ENCODE measurements around the gene HOMER2.

HOMER2 gene

GRCh38 chr15:82809308-82810060 is 143.0 kb downstream of the HOMER2 start, which contains the start of gene WHAMM:
TSS of gene WHAMM (plus strand) at chr15:82809628. CDS start at chr15:82809727, 99 bp downstream.
- TF ChIP-seq, protein P1, sequence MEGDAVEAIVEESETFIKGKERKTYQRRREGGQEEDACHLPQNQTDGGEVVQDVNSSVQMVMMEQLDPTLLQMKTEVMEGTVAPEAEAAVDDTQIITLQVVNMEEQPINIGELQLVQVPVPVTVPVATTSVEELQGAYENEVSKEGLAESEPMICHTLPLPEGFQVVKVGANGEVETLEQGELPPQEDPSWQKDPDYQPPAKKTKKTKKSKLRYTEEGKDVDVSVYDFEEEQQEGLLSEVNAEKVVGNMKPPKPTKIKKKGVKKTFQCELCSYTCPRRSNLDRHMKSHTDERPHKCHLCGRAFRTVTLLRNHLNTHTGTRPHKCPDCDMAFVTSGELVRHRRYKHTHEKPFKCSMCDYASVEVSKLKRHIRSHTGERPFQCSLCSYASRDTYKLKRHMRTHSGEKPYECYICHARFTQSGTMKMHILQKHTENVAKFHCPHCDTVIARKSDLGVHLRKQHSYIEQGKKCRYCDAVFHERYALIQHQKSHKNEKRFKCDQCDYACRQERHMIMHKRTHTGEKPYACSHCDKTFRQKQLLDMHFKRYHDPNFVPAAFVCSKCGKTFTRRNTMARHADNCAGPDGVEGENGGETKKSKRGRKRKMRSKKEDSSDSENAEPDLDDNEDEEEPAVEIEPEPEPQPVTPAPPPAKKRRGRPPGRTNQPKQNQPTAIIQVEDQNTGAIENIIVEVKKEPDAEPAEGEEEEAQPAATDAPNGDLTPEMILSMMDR (IDR thresholded peaks at IDR 0.05; ENCODE audit: low read depth, low read length): no peak
- H3K4me3 ChIP-seq (replicated peaks in 1 of 2; ENCODE audit: low read depth in 2 of 2, low read length in 2 of 2): peak within 1 kb of the TSS; percentile 73 to 92
- peak; percentile 99 for DNase-seq (ENCODE audit: low read depth in 2 of 2)

DNA sequence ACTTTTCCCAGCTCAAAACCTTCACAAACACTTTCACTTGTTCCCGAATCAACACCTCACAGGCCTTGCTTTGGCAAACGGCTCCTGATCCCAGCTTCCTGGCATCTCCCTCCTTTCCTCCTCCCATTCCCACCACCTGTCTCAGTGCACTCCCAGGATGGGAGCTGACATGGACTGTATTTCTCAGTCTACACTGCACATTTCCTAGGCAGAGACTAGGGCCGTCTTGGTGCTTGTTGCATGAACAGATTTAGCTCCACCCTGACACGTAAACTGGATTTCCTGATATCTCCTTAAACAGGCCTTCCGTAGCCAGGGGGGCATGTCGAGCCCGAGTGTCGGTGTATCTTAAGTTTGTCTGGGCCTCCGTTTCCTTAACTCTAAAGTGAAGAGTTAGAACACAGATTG is 143.9 kb downstream of the HOMER2 start:
- no peak for DNase-seq (ENCODE audit: low read depth in 2 of 2)
- H3K4me3 ChIP-seq (replicated peaks in 1 of 2; ENCODE audit: low read depth in 2 of 2, low read length in 2 of 2): no peak overlapping the region
- TF ChIP-seq, protein P1 (IDR thresholded peaks at IDR 0.05; ENCODE audit: low read depth, low read length): no peak

DNA sequence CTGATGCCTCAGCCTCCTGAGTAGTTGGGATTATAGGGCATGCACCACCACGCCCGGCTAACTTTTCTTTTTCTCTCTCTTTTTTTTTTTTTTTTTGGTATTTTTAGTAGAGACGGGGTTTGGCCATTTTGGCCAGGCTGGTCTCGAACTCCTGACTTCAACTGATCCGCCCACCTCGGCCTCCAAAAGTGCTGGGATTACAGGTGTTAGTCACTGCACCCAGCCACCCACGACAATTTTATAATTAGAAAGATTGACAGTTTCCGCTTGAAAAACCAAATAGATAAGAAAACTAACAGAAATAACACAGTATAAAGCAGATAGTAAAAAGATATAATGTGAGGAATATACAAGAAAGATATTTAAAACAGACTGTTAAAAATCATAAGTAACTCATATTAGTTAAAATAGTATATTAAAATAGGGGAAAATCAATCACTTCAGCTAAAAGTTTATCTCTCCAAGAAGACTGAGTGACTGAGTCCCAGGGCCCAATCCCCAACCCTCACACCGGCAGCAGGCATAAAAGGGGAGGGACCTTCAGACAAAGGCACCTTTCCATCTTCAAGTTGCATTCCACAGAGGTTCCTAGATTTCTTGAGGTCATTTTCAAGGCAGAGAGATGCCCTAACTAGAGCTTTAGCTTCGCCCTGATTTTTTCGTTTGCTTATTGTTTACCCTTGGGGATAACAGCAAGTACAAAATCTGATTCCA is 144.4 kb downstream of the HOMER2 start:
- TF ChIP-seq, protein P1 (IDR thresholded peaks at IDR 0.05; ENCODE audit: low read depth, low read length): no peak

DNA sequence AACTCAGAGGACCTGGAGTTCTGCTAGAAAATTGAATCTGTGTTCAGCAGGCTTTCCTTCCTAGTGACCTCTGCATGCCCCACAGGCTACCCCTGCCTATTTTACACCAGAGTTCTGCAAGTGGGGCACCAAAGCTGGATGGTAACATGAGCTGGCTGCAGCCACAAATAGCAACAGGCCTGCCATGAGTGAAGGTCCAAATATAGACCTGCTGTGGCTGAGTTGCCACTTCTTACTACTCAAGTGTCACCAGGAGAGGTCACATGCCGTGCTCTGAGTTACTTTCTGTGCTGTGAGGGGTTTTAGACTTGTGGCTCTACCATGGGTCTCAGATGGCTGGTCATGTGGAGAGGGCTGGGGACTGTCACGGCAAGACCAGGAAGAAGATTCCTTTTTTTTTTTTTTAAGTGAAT is 146.5 kb downstream of the HOMER2 start, which contains the start of gene FSD2:
Gene FSD2, minus strand, starts transcription at position 76 of the 413 bp plus-strand sequence. CDS start 18,679 bp downstream, outside the sequence.
- TF ChIP-seq, protein P1 (IDR thresholded peaks at IDR 0.05; ENCODE audit: low read depth, low read length): no peak
- no peak within 1 kb of the TSS for H3K4me3 ChIP-seq (replicated peaks in 1 of 2; ENCODE audit: low read depth in 2 of 2, low read length in 2 of 2)
- DNase-seq (ENCODE audit: low read depth in 2 of 2): no peak

More for the DNA sequence above, 144.4 kb downstream of the HOMER2 start:
- no peak overlapping the region for H3K4me3 ChIP-seq (replicated peaks in 1 of 2; ENCODE audit: low read depth in 2 of 2, low read length in 2 of 2)
- DNase-seq (ENCODE audit: low read depth in 2 of 2): no peak

- DNase-seq (ENCODE audit: low read depth in 2 of 2): peak; percentile 7 to 35
- H3K4me3 ChIP-seq (replicated peaks in 1 of 2; ENCODE audit: low read depth in 2 of 2, low read length in 2 of 2): no peak overlapping the region
- TF ChIP-seq, protein P1 (IDR thresholded peaks at IDR 0.05; ENCODE audit: low read depth, low read length): no peak
Measured at GRCh38 chr15:82804575-82804949, 148.0 kb downstream of the HOMER2 start.

DNA sequence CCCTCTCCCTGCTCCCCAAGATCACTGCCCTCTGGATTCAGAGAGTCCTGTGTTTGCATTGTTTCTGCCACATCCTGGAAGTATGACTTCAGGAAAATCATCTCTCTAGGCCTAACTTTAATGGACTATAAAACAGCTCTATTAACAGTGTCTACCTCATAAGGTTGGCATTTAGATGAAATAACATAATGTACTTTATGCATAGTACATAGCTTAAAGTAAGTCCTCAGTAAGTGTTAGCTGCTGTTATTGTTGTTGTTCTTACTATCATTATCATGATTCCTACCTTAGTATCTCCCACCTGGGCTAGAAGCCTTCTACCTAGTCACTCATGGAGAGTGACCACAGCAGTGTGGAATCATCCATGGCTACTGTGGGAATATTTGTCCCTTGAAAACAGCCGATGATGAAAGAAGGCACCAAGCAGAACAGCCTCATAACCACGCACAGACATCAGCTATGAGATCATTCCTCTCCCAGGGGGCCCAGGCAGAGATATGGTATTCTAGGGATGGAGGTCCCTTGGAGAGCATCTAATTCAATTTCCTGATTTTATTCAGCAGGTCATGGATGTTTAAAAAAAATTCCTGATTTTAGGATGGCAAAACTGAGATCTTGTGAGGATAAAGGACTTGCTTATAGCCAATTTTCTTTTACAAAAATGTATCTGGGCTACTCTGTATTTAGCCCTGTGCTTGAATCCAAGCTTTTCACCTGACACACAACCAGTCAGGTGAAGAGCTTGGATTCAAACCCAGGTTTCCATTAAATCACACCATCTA is 148.5 kb downstream of the HOMER2 start:
- TF ChIP-seq, protein P1 (IDR thresholded peaks at IDR 0.05; ENCODE audit: low read depth, low read length): no peak
- DNase-seq (ENCODE audit: low read depth in 2 of 2): peak; percentile 18 to 59
- H3K4me3 ChIP-seq (replicated peaks in 1 of 2; ENCODE audit: low read depth in 2 of 2, low read length in 2 of 2): no peak overlapping the region

Measured in cardiac fibroblast (primary cell).